H1 (cell line): Measurements from ENCODE around the gene KLHDC10. TPM values are rescaled to one million over a fixed set of nuclear protein-coding genes. Genes with fewer than 3 reads are reported as not detected.

Experiments
- CTCF ChIA-PET: fragments of 300-600 bp; sonication (Branson Sonifier 250); formaldehyde crosslinking; loops from one replicate; lab custom pipeline; 2021; ENCODE audit not compliant: partially characterized antibody; lab: Charles Lee
- POLR2A ChIA-PET: fragments of 300-600 bp; sonication (Branson Sonifier 250); formaldehyde crosslinking; loops from one replicate; lab custom pipeline; 2021; ENCODE audit warnings: inconsistent platforms; ENCODE audit not compliant: partially characterized antibody; lab: Charles Lee
- DNase-seq, 2 experiments: peaks; one replicate each; pipeline versions ENCODE4 v3.0.0 to v3.0.0-alpha.2; 2010 to 2022; ENCODE audit warnings: low spot score in 2 of 2, low read depth in 1 of 2, mixed read lengths in 1 of 2
- FAIRE-seq: peaks from 2 replicates; lab custom pipeline; 2011; peaks lifted over from hg19 to GRCh38; lab: Jason Lieb, UNC
- H2AFZ ChIP-seq: 2 replicates; pipeline ENCODE4 v1.8.1; 2012; ENCODE audit warnings: low read length, inconsistent platforms
- H2AK5ac ChIP-seq: 2 replicates; pipeline ENCODE4 v1.6.1; 2013; ENCODE audit warnings: low read depth, low read length
- H2BK120ac ChIP-seq: replicated peaks from 2 replicates; pipeline ENCODE3; 2013; ENCODE audit warnings: low read depth, low read length, inconsistent platforms
- H2BK12ac ChIP-seq: 2 replicates; pipeline ENCODE4 v1.6.1; 2013; ENCODE audit warnings: low read depth, low read length
- H2BK15ac ChIP-seq: 2 replicates; pipeline ENCODE4 v1.6.1; 2013; ENCODE audit warnings: low read length
- H2BK20ac ChIP-seq: 2 replicates; pipeline ENCODE4 v1.6.1; 2013; ENCODE audit warnings: low read length
- H2BK5ac ChIP-seq: 2 replicates; pipeline ENCODE4 v1.6.1; 2013; ENCODE audit warnings: low read depth, low read length
- H3K14ac ChIP-seq: 2 replicates; pipeline ENCODE4 v1.6.1; 2013; ENCODE audit warnings: inconsistent platforms; ENCODE audit not compliant: insufficient read length
- H3K18ac ChIP-seq: 2 replicates; pipeline ENCODE4 v1.6.1; 2013; ENCODE audit warnings: low read length; ENCODE audit errors: extremely low read depth
- H3K23ac ChIP-seq: 2 replicates; pipeline ENCODE4 v1.6.1; 2013; ENCODE audit warnings: inconsistent platforms; ENCODE audit not compliant: insufficient read length
- H3K23me2 ChIP-seq: 2 replicates; pipeline ENCODE4 v1.6.1; 2013; ENCODE audit warnings: low read depth, low read length
- H3K27ac ChIP-seq: 2 replicates; pipeline ENCODE4 v1.6.1; 2011; ENCODE audit warnings: low read depth, low read length, inconsistent platforms
- H3K27me3 ChIP-seq, 4 experiments: replicated peaks in 1 of 4; 1 replicate in 1 of 4; 2 replicates in 3 of 4; pipeline versions ENCODE4 v1.6.1 to v1.8.1; 2011 to 2013; ENCODE audit warnings: low read length in 3 of 4, mild to moderate bottlenecking in 3 of 4, inconsistent platforms in 2 of 4, mixed read lengths in 2 of 4, moderate library complexity in 1 of 4; ENCODE audit not compliant: control insufficient read depth in 3 of 4, insufficient read depth in 3 of 4; ENCODE audit errors: extremely low read depth in 1 of 4
- H3K36me3 ChIP-seq, 4 experiments: 2 replicates each; pipeline versions ENCODE4 v1.6.1 to v1.8.1; 2011 to 2013; ENCODE audit warnings: mild to moderate bottlenecking in 4 of 4, low read length in 3 of 4, moderate library complexity in 2 of 4, control low read depth in 1 of 4, inconsistent platforms in 1 of 4; ENCODE audit not compliant: insufficient read depth in 4 of 4, control insufficient read depth in 2 of 4
- H3K4ac ChIP-seq: replicated peaks from 2 replicates; pipeline ENCODE3; 2013; ENCODE audit warnings: low read length, low read depth, mixed read lengths, inconsistent platforms; ENCODE audit not compliant: insufficient read length
- H3K4me1 ChIP-seq, 4 experiments: replicated peaks in 1 of 4; 1 replicate in 1 of 4; 2 replicates in 3 of 4; pipeline versions ENCODE4 v1.6.1 to v1.8.1; 2011 to 2013; ENCODE audit warnings: low read length in 3 of 4, inconsistent platforms in 2 of 4, mixed read lengths in 1 of 4; ENCODE audit not compliant: insufficient read depth in 4 of 4, control insufficient read depth in 3 of 4
- H3K4me2 ChIP-seq, 2 experiments: 2 replicates each; pipeline versions ENCODE4 v1.6.1 to v1.8.1; 2011 to 2013; ENCODE audit warnings: low read depth in 2 of 2, low read length in 2 of 2, control low read depth in 1 of 2, inconsistent platforms in 1 of 2, mild to moderate bottlenecking in 1 of 2; ENCODE audit not compliant: insufficient read depth in 1 of 2
- H3K4me3 ChIP-seq, 4 experiments: fragments of 200-600, 300-600 bp in 1 of 4; sonication (generic), shearing (Covaris generic), sonication (Bioruptor Twin) in 1 of 4; 2 replicates each; pipeline versions ENCODE4 v1.5.1 to v1.8.1; 2011 to 2016; ENCODE audit warnings: low read length in 4 of 4, low read depth in 3 of 4, control low read depth in 2 of 4, inconsistent platforms in 2 of 4, mild to moderate bottlenecking in 2 of 4, mixed read lengths in 1 of 4, moderate library complexity in 1 of 4; ENCODE audit not compliant: insufficient read depth in 2 of 4; ENCODE audit errors: extremely low read depth in 1 of 4
- H3K56ac ChIP-seq: replicated peaks from 2 replicates; pipeline ENCODE3; 2013; ENCODE audit warnings: low read depth, mild to moderate bottlenecking, mixed read lengths, low read length, inconsistent platforms; ENCODE audit not compliant: insufficient read length
- H3K79me1 ChIP-seq: 2 replicates; pipeline ENCODE4 v1.6.1; 2013; ENCODE audit warnings: low read depth, low read length, control low read depth
- H3K79me2 ChIP-seq, 2 experiments: 2 replicates each; pipeline versions ENCODE4 v1.6.1 to v1.8.1; 2012 to 2013; ENCODE audit warnings: low read length in 2 of 2, mild to moderate bottlenecking in 2 of 2, inconsistent platforms in 1 of 2; ENCODE audit not compliant: insufficient read depth in 2 of 2, control insufficient read depth in 1 of 2
- H3K9ac ChIP-seq, 4 experiments: replicated peaks in 1 of 4; 1 replicate in 1 of 4; 2 replicates in 3 of 4; pipeline versions ENCODE4 v1.6.1 to v1.8.1; 2011 to 2013; ENCODE audit warnings: low read depth in 3 of 4, low read length in 3 of 4, control low read depth in 2 of 4, mild to moderate bottlenecking in 2 of 4, moderate library complexity in 2 of 4, inconsistent platforms in 1 of 4; ENCODE audit errors: extremely low read depth in 1 of 4
- H3K9me3 ChIP-seq, 2 experiments: 2 replicates each; pipeline versions ENCODE4 v1.6.1 to v1.8.1; 2012 to 2013; ENCODE audit warnings: mild to moderate bottlenecking in 2 of 2, moderate library complexity in 2 of 2, control low read depth in 1 of 2, inconsistent platforms in 1 of 2, low read depth in 1 of 2, low read length in 1 of 2, mixed read lengths in 1 of 2; ENCODE audit not compliant: insufficient read depth in 2 of 2
- H4K20me1 ChIP-seq, 2 experiments: replicated peaks in 1 of 2; 2 replicates each; pipeline versions ENCODE3 to v1.8.1; 2011 to 2013; ENCODE audit warnings: inconsistent platforms in 2 of 2, low read length in 2 of 2, mild to moderate bottlenecking in 1 of 2; ENCODE audit not compliant: insufficient read depth in 2 of 2, control insufficient read depth in 1 of 2
- H4K5ac ChIP-seq: 2 replicates; pipeline ENCODE4 v1.6.1; 2013; ENCODE audit warnings: low read length, low read depth, mixed read lengths, inconsistent platforms; ENCODE audit not compliant: insufficient read length
- H4K8ac ChIP-seq: 2 replicates; pipeline ENCODE4 v1.8.0; 2013; ENCODE audit warnings: mild to moderate bottlenecking, moderate library complexity, low read length, inconsistent platforms; ENCODE audit not compliant: insufficient read depth; ENCODE audit errors: extremely low read depth
- H4K91ac ChIP-seq: replicated peaks from 2 replicates; pipeline ENCODE3; 2013; ENCODE audit warnings: low read length, mixed read lengths, inconsistent platforms; ENCODE audit not compliant: insufficient read length
- CBX8 ChIP-seq: fragments of 300-800, 300-1000 bp; sonication (generic); IDR thresholded peaks from 2 replicates; pipeline ENCODE4 v1.7.1; 2016; ENCODE audit warnings: low read depth, low read length, borderline replicate concordance
- CHD2 ChIP-seq: IDR thresholded peaks from 2 replicates; pipeline ENCODE4 v1.6.1; 2012; ENCODE audit warnings: low read length, improper control_type of control experiment
- CTCF ChIP-seq, 3 experiments: IDR thresholded peaks; 1 replicate in 2 of 3; 2 replicates in 1 of 3; pipeline versions ENCODE4 v1.5.1 to v1.6.1; 2011; ENCODE audit warnings: low read length in 3 of 3, mild to moderate bottlenecking in 3 of 3, inconsistent platforms in 2 of 3, low read depth in 1 of 3, moderate library complexity in 1 of 3; ENCODE audit not compliant: insufficient read depth in 1 of 3; ENCODE audit errors: control extremely low read depth in 1 of 3
- HDAC6 ChIP-seq: IDR thresholded peaks from one replicate; pipeline ENCODE4 v1.7.1; 2012; ENCODE audit warnings: low read depth, mild to moderate bottlenecking, inconsistent platforms, low read length, moderate library complexity
- POLR2A ChIP-seq, 2 experiments: IDR thresholded peaks; 1 replicate in 1 of 2; 2 replicates in 1 of 2; pipeline ENCODE4 v1.6.1; 2011; ENCODE audit warnings: low read depth in 2 of 2, low read length in 2 of 2, mild to moderate bottlenecking in 2 of 2; ENCODE audit errors: control extremely low read depth in 1 of 2
- TCF12 ChIP-seq: IDR thresholded peaks from 2 replicates; pipeline ENCODE4 v1.6.1; 2011; ENCODE audit warnings: low read depth, mild to moderate bottlenecking, low read length
- TEAD4 ChIP-seq: IDR thresholded peaks from 2 replicates; pipeline ENCODE4 v1.6.1; 2012; ENCODE audit warnings: low read depth, low read length, inconsistent platforms, mixed read lengths
- USF2 ChIP-seq: IDR thresholded peaks from 2 replicates; pipeline ENCODE4 v1.6.1; 2011; ENCODE audit warnings: low read length, improper control_type of control experiment
- WGBS, 2 experiments: shearing (Covaris generic) in 1 of 2; methylation state at CpG; one replicate each; pipeline versions ENCODE4 v1.1.6 to v1.1.7; 2013 to 2015; ENCODE audit warnings: low lambda C conversion rate in 2 of 2, mixed read lengths in 2 of 2, inconsistent platforms in 1 of 2, low coverage in 1 of 2, missing lambda C conversion rate in 1 of 2; ENCODE audit not compliant: insufficient replicate concordance in 2 of 2, insufficient coverage in 1 of 2, insufficient read length in 1 of 2; ENCODE audit errors: extremely low coverage in 1 of 2, missing lambda C conversion rate in 1 of 2; 5-methylcytosine and 5-hydroxymethylcytosine counted together
- polyA plus RNA-seq, 7 experiments: library from polyadenylated mRNA; depleted of rRNA in 3 of 7; stranded (reverse) in 5 of 7; unstranded in 2 of 7; fragments of >200 nt in 5 of 7; fragments of 200-250 nt in 2 of 7; gene quantifications; 1 replicate in 5 of 7; 2 replicates in 1 of 7; 4 replicates in 1 of 7; pipeline versions ENCODE4 v1.2.1 to v1.2.3, GENCODE V29; 2011 to 2013; ENCODE audit warnings: missing spikeins in 2 of 7, mixed read lengths in 2 of 7
- total RNA-seq: library from RNA; stranded (reverse); fragmentation: NEBNext Ultra II Directional; extraction: Animal tissue kit (Norgen Biotek cat#: 25700); gene quantifications from 2 replicates; pipeline ENCODE4 v1.2.1, GENCODE V29; 2021

The KLHDC10 gene
- total and polyA plus RNA-seq, 2 of the 8 experiments (the other 6 are each of a cell fraction or from before 2014, with no cell fraction given): 6.6 to 14.5 TPM

DNA sequence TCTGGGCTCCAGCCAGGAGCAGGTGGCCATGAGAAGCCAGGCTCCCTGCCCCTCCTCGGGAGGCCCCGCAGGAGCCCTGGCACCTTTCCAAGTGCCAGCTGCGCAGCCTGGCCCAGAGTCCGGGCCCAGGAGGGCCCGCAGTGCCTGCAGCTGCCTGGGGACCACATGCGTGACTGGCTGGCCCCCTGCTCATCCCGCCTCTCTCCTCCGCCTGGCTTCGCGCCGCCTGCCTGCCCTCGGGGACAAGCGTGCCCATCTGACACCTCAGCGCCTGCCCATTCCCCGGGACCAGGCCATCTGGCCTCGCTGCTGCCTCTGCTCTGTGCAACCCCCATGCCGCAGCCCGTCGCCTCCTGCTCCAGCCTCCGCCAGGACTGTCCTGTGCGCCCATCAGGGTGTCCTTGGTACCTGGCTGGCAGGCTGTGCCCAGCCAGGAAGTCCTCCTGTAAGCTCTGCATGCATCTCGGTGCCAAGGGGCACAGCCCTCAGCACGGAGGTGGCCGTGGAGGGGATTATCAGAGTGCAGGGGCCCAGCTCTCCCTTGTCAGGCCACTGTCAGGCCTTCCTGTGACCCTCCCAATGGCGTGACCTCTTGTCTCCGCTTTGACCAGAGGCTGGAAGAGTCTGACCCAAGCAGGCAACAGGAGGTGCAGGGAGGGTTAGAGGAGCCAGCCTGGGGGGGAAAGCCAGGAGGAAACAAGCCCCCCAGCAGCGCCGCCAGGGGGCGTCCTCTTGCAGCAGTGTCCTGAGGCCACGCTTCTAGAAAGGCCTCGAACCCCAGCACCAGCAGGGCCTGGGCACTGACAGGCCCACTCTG lies 84.4 kb downstream of the KLHDC10 start:
- Histone ChIP-seq H3K23me2 (peaks cover 12% of the 10 kb centered on the region; the same call in 1 of the 2 replicates), H4K8ac (0 out of 2 replicates have a peak overlapping the region, but pooled peaks have one; percentile 16), H3K14ac (no peak overlapping the region), H3K18ac (no peak overlapping the region; the same call in 1 of the 2 replicates), H4K20me1 (peaks cover 0 to 11% of the 10 kb centered on the region in 2 experiments), H4K5ac (no peak overlapping the region), H3K4me2 (no peak overlapping the region), H2AFZ (no peak overlapping the region), H3K27ac (no peak overlapping the region), H2BK5ac (no peak overlapping the region), H3K79me2 (no peaks in the 10 kb centered on the region), H2BK120ac (no peak overlapping the region), H2BK12ac (no peak overlapping the region), H2BK15ac (no peak overlapping the region), H3K27me3 (no peaks in the 10 kb centered on the region; a peak in 1 of 7 replicates), H4K91ac (no peak overlapping the region), H3K4me3 (no peak overlapping the region), H3K56ac (no peak overlapping the region), H3K9ac (no peak overlapping the region; a peak in 1 of 7 replicates), H3K79me1 (no peaks in the 10 kb centered on the region), H3K36me3 (no peaks in the 10 kb centered on the region; a peak in 2 of 8 replicates), H3K23ac (no peak overlapping the region), H2AK5ac (no peak overlapping the region), H2BK20ac (no peak overlapping the region), H3K4me1 (peaks cover 0 to 4% (median under 1%) of the 10 kb centered on the region in 4 experiments; a peak in 2 of 7 replicates), H3K4ac (no peak overlapping the region), H3K9me3 (no peaks in the 10 kb centered on the region; a peak in 3 of 4 replicates)
- DNase-seq (peak; percentile 41 to 84), FAIRE-seq (no peak)
- CTCF ChIA-PET: interaction anchor here (0.6 to 3.2 kb wide), 21 partner anchors 8 to 604 kb away, joined by 3 to 22 read pairs (median 5); partner anchors contain the start of gene KLHDC10
- POLR2A ChIA-PET: interaction anchor here (1.3 to 2.6 kb wide), 3 partner anchors 13 to 15 kb away, joined by 4 to 17 read pairs (median 6); no protein-coding TSS in a partner anchor
- WGBS, 2 experiments: 78% methylated on average over 31 of the region's 31 CpGs; no CpG with 5 or more reads in 1 of the 2 experiments
- no peak for TF ChIP-seq USF2
- no peak for TF ChIP-seq CHD2
- TF ChIP-seq CBX8: no peak
- no peak for TF ChIP-seq POLR2A (IDR thresholded peaks at IDR 0.05; ENCODE audit: control extremely low read depth in 1 of 2, low read depth in 2 of 2, low read length in 2 of 2)
- no peak for TF ChIP-seq TEAD4
- TF ChIP-seq CTCF (IDR thresholded peaks at IDR 0.05; ENCODE audit: control extremely low read depth in 1 of 3, insufficient read depth in 1 of 3, low read depth in 1 of 3, low read length in 3 of 3): peak; percentile 69 to 75 (median 74)
- no peak for TF ChIP-seq TCF12
- TF ChIP-seq HDAC6: no peak
